Measurements from ENCODE around the gene COL15A1. TPM values are rescaled to one million over a fixed set of nuclear protein-coding genes. Genes with fewer than 3 reads are reported as not detected.

COL15A1 gene
- total RNA-seq, 4 donors from 2014 or later: 20.7 to 98.5 (median 55.0) TPM

- TF ChIP-seq CTCF (IDR thresholded peaks at IDR 0.05): no peak
- ATAC-seq (ENCODE audit: low FRiP score) (no peak), DNase-seq (ENCODE audit: low spot score) (no peak)
Measured at GRCh38 chr9:99029083-99029645, 85.5 kb downstream of the COL15A1 start.

DNA sequence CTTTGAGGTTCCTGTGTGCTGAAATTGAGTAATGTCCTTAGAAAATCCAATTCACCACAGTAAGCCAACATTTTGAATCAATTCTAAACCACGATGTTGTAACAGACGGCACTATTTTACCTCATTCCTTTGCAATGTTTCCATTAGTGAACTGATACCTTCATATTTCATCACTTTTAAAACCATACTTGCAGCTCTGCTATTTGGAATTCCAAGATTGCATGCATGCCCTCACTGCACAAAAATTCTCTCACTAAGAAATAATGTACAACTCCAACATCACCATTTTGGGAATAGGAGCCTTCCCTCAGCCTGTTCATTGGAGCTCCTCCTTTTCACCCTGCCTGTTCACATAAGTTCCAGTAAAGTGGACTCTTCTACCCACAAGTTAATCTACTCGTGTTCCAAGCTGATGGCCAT lies 86.4 kb downstream of the COL15A1 start:
- DNase-seq (ENCODE audit: low spot score): no peak
- peak; percentile 35 for ATAC-seq (ENCODE audit: low FRiP score)
- no peak for TF ChIP-seq CTCF (IDR thresholded peaks at IDR 0.05)

GRCh38 chr9:99030610-99031109 lies 87.0 kb downstream of the COL15A1 start:
- no peak for ATAC-seq (ENCODE audit: low FRiP score)
- no peak for DNase-seq (ENCODE audit: low spot score)
- TF ChIP-seq CTCF (IDR thresholded peaks at IDR 0.05): no peak

DNA sequence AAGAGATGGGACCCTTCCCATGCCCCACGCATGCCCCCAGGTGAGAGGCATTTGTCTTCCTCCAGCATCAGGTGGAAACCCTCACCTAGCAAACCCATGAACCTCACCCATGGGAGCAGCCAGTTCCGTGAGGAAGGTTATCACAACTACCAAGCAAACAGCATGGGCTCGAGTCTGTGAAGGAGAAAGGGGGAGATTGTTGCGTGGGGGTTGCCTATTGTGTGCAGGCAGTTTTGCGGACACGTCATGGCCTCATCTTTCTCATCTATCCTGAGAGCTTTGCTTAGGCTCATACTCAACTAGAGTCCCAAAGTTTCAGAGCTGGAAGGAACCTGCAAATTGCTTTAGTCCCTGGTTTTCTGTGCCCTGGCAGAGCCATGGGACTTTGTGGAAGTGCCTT lies 87.6 kb downstream of the COL15A1 start:
- no peak for ATAC-seq (ENCODE audit: low FRiP score)
- no peak for TF ChIP-seq CTCF (IDR thresholded peaks at IDR 0.05)

DNA sequence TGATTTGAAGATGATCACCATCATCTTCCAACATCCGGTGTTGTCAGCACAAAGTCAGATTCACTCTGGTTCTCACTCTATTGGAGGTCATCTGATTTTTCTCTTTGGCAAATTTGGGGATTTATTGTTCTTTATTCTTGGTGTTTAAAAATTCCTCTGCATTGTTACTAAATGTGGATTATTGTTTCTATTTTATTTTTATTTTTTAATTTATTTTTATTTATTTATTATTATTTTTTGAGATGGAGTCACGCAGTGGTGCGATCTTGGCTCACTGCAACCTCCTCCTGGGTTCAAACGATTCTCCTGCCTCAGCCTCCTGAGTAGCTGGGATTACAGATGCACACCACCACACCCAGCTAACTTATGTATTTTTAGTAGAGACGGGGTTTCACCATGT lies 88.3 kb downstream of the COL15A1 start:
- DNase-seq (ENCODE audit: low spot score): no peak
- ATAC-seq (ENCODE audit: low FRiP score): no peak
- no peak for TF ChIP-seq CTCF (IDR thresholded peaks at IDR 0.05)

More for the DNA sequence above, 87.6 kb downstream of the COL15A1 start:
- DNase-seq (ENCODE audit: low spot score): no peak

DNA sequence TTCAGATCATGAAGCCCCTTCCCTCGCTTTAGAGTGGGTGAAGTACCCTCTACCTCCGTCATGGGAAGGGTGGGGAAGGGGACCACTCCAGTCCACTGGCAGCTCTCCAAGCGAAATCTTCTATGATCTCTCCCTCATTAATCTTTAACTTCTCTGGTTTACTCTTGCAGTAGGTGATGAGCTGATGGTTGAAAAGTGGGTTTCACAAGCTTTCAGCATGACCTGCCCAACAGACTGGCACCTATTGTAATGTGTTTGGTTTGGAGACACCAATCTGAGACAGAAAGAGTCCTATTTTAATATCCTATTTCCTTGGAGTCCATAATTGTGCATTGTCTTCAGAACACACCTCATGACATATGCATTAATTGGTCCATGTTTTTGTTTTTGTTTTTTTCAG lies 90.4 kb downstream of the COL15A1 start:
- ATAC-seq (ENCODE audit: low FRiP score): no peak
- no peak for TF ChIP-seq CTCF (IDR thresholded peaks at IDR 0.05)
- no peak for DNase-seq (ENCODE audit: low spot score)

DNA sequence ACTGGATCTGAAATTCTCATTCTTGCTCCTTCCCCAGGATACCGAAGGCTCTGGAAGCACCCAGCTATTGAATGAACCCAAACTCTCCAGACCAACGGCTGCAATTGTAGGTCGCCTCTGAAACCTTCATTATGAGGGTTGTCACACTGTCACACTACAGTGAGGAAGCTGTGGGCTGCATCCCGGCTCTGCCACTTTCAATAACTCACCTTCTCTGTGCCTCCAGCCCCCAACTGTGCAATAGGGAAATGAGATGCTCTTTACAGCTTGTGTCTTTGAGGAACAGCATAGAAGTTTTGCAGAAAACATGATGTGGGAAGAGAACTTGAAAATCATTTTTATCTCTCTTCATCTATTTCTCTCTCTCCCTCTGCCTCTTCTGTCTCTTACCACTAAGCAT lies 91.6 kb downstream of the COL15A1 start:
- ATAC-seq (ENCODE audit: low FRiP score) (no peak), DNase-seq (ENCODE audit: low spot score) (no peak)
- no peak for TF ChIP-seq CTCF (IDR thresholded peaks at IDR 0.05)
